ENCODE data around the gene ACACB. TPM values are rescaled to one million over a fixed set of nuclear protein-coding genes. Genes with fewer than 3 reads are reported as not detected.

Gene ACACB
- total RNA-seq, 1 experiment from 2014 or later = 26.2 TPM

GRCh38 chr12:109114644-109115043 lies 1.7 kb upstream of the ACACB start:
- no peak overlapping the region for H3K27ac Mint-ChIP-seq (ENCODE audit: unreplicated experiment)
- peaks cover 6% of the 10 kb centered on the region for H3K4me1 Mint-ChIP-seq (ENCODE audit: low read depth, unreplicated experiment)
- TF ChIP-seq CTCF (IDR thresholded peaks at IDR 0.05; ENCODE audit: insufficient read depth in 1 of 2, low read depth in 1 of 2, low read length in 1 of 2, severe bottlenecking in 1 of 2, unreplicated experiment in 1 of 2) = no peak
- H3K4me3 Mint-ChIP-seq (ENCODE audit: unreplicated experiment) = no peak overlapping the region
- H3K9me3 Mint-ChIP-seq (ENCODE audit: unreplicated experiment) = no peaks in the 10 kb centered on the region
- intact Hi-C loops (cut with micrococcal nuclease; ENCODE audit: unreplicated experiment) = loop anchor here (10.0 kb wide), 3 partner anchors 80 to 270 kb away; no protein-coding TSS in a partner anchor
- no peak for DNase-seq
- Histone ChIP-seq H3K27me3 (replicated peaks; ENCODE audit: control insufficient read depth, insufficient read depth, low read length) (no peaks in the 10 kb centered on the region), H3K9me3 (no peaks in the 10 kb centered on the region), H3K4me1 (peaks cover 9% of the 10 kb centered on the region; the same call in 1 of the 2 replicates), H3K36me3 (ENCODE audit: control insufficient read depth, insufficient read depth, low read length) (no peaks in the 10 kb centered on the region), H3K4me3 (ENCODE audit: low read depth, low read length) (no peak overlapping the region)
- BruUV-seq (replicated peaks) = no TSS peak
- H3K27me3 Mint-ChIP-seq (ENCODE audit: insufficient read depth, unreplicated experiment) = no peaks in the 10 kb centered on the region
- POLR2A ChIA-PET = no interaction called here
- peaks cover 17% of the 10 kb centered on the region for H3K36me3 Mint-ChIP-seq (ENCODE audit: insufficient read depth, unreplicated experiment)
- CTCF ChIA-PET = interaction anchor here (1.0 kb wide), 1 partner anchor 140 kb away, joined by 3 read pairs; no protein-coding TSS in a partner anchor

- Mint-ChIP-seq H3K27me3 (ENCODE audit: insufficient read depth, unreplicated experiment) (no peaks in the 10 kb centered on the region), H3K9me3 (ENCODE audit: unreplicated experiment) (no peaks in the 10 kb centered on the region), H3K27ac (ENCODE audit: unreplicated experiment) (no peak overlapping the region), H3K36me3 (ENCODE audit: insufficient read depth, unreplicated experiment) (peaks cover 13% of the 10 kb centered on the region), H3K4me1 (ENCODE audit: low read depth, unreplicated experiment) (peaks cover 6% of the 10 kb centered on the region), H3K4me3 (ENCODE audit: unreplicated experiment) (no peak overlapping the region)
- Histone ChIP-seq H3K27me3 (replicated peaks; ENCODE audit: control insufficient read depth, insufficient read depth, low read length) (no peaks in the 10 kb centered on the region), H3K36me3 (ENCODE audit: control insufficient read depth, insufficient read depth, low read length) (no peaks in the 10 kb centered on the region), H3K4me1 (peaks cover 9% of the 10 kb centered on the region; the same call in 1 of the 2 replicates), H3K9me3 (no peaks in the 10 kb centered on the region), H3K4me3 (ENCODE audit: low read depth, low read length) (no peak overlapping the region)
- no peak for TF ChIP-seq CTCF (IDR thresholded peaks at IDR 0.05; ENCODE audit: insufficient read depth in 1 of 2, low read depth in 1 of 2, low read length in 1 of 2, severe bottlenecking in 1 of 2, unreplicated experiment in 1 of 2)
- DNase-seq = no peak
- ChIA-PET CTCF (interaction anchor here (0.5 kb wide), 1 partner anchor 371 kb away, joined by 4 read pairs; no protein-coding TSS in a partner anchor), POLR2A (interaction anchor here (0.6 to 1.0 kb wide), 2 partner anchors 8 to 39 kb away, joined by 3 to 13 read pairs; no protein-coding TSS in a partner anchor)
- intact Hi-C loops (cut with micrococcal nuclease; ENCODE audit: unreplicated experiment) = loop anchor here (10.0 kb wide), 3 partner anchors 79 to 269 kb away; no protein-coding TSS in a partner anchor
- BruUV-seq (replicated peaks) = no TSS peak
These were observed 1.0 kb upstream of the ACACB start for GRCh38 chr12:109115404-109115757.

GRCh38 chr12:109116611-109116949 lies 193 bp downstream of the ACACB start:
- peaks cover 6% of the 10 kb centered on the region for H3K4me1 Mint-ChIP-seq (ENCODE audit: low read depth, unreplicated experiment)
- H3K9me3 Mint-ChIP-seq (ENCODE audit: unreplicated experiment) = no peaks in the 10 kb centered on the region
- H3K27me3 Mint-ChIP-seq (ENCODE audit: insufficient read depth, unreplicated experiment) = no peaks in the 10 kb centered on the region
- H3K36me3 ChIP-seq (ENCODE audit: control insufficient read depth, insufficient read depth, low read length) = no peaks in the 10 kb centered on the region
- ChIA-PET CTCF (no interaction called here), POLR2A (interaction anchor here (0.7 kb wide), 1 partner anchor 283 kb away, joined by 5 read pairs; no protein-coding TSS in a partner anchor)
- no peak overlapping the region for H3K4me3 Mint-ChIP-seq (ENCODE audit: unreplicated experiment)
- BruUV-seq (replicated peaks) = no TSS peak
- no peaks in the 10 kb centered on the region for H3K9me3 ChIP-seq
- H3K27ac Mint-ChIP-seq (ENCODE audit: unreplicated experiment) = no peak overlapping the region
- H3K4me3 ChIP-seq (ENCODE audit: low read depth, low read length) = no peak overlapping the region
- peaks cover 9% of the 10 kb centered on the region; the same call in 1 of the 2 replicates for H3K4me1 ChIP-seq
- no peaks in the 10 kb centered on the region for H3K27me3 ChIP-seq (replicated peaks; ENCODE audit: control insufficient read depth, insufficient read depth, low read length)
- H3K36me3 Mint-ChIP-seq (ENCODE audit: insufficient read depth, unreplicated experiment) = peaks cover 4% of the 10 kb centered on the region
- no peak for TF ChIP-seq CTCF (IDR thresholded peaks at IDR 0.05; ENCODE audit: insufficient read depth in 1 of 2, low read depth in 1 of 2, low read length in 1 of 2, severe bottlenecking in 1 of 2, unreplicated experiment in 1 of 2)
- DNase-seq = no peak
- intact Hi-C loops (cut with micrococcal nuclease; ENCODE audit: unreplicated experiment) = loop anchor here (2.0 to 10.0 kb wide), 4 partner anchors 38 to 268 kb away; no protein-coding TSS in a partner anchor
